GM10847 (cell line): ENCODE results near the gene KRTAP5-10.

Experiments
- POLR2A ChIP-seq: IDR thresholded peaks from 2 replicates; pipeline ENCODE4 v1.6.1; 2011; ENCODE audit not compliant: insufficient read length; ENCODE audit errors: extremely low read depth

KRTAP5-10 gene

GRCh38 chr11:71539017-71539416 lies 26.3 kb upstream of the KRTAP5-10 start:
- no peak for TF ChIP-seq POLR2A

- no peak for TF ChIP-seq POLR2A
Observed at GRCh38 chr11:71542382-71542781, 23.0 kb upstream of the KRTAP5-10 start.

DNA sequence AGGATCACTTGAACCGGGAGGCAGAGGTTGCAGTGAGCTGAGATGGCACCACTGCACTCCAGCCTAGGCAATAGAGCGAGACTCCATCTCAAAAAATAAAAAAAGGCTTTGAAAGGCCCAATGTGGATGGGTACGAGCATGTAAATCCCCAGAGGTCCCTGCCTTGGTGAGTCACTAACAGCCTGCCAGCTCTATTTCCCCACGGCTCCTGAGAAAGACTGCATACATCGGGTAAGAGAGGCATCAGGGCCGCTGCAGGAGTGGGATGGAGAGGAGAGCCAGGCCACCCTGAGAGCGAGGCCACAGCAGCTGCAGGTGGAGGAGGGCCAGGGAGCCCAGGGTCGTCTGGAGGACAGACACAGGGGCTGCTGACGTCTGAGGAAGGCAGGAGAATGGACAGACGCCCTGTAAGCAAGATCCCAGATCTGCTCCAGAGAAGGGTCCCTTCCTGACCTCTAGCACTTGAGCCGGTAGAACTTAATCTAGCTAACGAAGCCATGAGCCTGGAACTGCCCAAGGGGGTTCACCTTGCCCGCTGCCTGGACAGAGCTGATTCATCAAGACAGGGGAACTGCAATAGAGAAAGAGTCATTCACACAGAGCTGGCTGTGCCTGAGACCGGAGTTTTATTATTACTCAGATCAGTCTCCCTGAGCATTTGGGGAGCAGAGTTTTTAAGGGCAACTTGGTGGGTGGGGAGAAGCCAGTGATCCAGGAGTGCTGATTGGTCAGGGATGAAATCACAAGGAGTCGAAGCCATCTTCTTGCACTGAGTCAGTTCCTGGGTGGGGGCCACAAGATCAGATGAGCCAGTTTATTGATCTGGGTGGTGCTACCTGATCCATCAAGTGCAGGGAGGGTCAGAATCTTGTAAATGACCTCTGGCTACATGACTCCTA lies 22.2 kb upstream of the KRTAP5-10 start:
- TF ChIP-seq POLR2A = no peak

DNA sequence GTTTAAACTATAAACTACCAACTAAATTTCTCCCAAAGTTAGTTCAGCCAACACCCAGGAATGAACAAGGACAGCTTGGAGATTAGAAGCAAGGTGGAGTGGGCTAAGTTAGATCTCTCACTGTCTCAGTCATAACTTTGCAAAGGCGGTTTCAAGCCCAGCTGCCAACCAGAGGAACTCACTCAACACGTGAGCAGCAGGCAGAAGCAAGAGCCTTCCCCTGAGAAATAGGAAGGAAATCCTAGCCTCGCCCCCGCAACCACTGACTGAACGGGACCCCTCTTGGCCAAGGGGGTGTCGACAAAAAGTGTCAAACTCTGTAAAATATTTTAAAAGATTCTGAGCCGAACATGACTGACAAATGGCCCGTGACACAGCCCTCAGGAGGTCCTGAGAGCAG lies 21.5 kb upstream of the KRTAP5-10 start:
- TF ChIP-seq POLR2A = no peak

GRCh38 chr11:71544525-71545214 lies 20.7 kb upstream of the KRTAP5-10 start:
- no peak for TF ChIP-seq POLR2A

DNA sequence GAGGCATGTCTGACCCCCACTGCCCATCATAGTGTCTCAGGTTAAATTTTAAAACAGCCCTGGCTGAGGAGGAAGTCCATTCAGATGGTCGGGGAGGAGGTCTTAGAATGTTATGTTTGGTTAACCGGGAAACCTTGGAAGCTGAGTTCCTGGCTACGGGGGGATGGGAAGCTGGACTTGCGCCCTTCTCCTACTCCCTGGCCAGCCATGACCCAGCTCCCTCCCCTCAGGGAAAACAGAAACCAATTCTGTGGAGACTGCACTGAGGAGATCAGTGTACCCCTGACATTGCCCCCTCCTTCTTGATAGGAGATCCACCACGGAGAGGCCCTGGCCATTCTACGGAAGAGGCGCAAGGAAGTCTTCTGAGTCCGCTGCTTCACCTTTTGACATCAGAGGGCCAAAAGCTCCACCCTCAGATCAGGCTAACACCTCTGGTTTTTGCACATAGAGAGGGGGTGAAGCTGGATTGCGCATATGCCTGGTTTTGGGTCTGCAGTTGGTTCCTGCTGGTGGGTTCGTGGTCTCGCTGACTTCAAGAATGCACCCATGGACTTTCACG lies 19.9 kb upstream of the KRTAP5-10 start:
- TF ChIP-seq POLR2A = no peak

- TF ChIP-seq POLR2A = no peak
Observed at GRCh38 chr11:71548120-71548519, 17.2 kb upstream of the KRTAP5-10 start, which contains the start of gene KRTAP5-9. Gene KRTAP5-9, plus strand, starts transcription at chr11:71548420. Its CDS starts 238 bp downstream, at chr11:71548658.

GRCh38 chr11:71548716-71549151 lies 16.6 kb upstream of the KRTAP5-10 start:
- TF ChIP-seq POLR2A = no peak

DNA sequence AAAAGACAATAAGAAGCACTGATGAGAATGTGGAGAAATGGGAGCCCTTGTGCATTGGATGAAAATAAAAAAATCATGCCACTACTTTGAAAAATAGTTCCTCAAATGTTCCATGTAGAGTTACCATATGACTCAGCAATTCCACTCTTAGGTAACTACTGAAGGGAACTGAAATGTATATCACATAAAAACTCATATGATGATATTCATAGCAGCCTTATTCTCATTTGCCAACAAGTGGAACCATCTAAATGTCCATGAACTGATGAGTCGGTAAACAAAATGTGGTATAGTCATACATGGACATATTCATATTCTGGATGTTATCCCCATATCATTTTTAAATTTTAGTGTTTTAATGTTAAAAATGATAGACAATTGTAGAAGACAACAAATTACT lies 13.7 kb upstream of the KRTAP5-10 start:
- no peak for TF ChIP-seq POLR2A

- no peak for TF ChIP-seq POLR2A
Observed at GRCh38 chr11:71554996-71555395, 10.4 kb upstream of the KRTAP5-10 start.

GRCh38 chr11:71555508-71555907 lies 9.9 kb upstream of the KRTAP5-10 start:
- TF ChIP-seq POLR2A = no peak

DNA sequence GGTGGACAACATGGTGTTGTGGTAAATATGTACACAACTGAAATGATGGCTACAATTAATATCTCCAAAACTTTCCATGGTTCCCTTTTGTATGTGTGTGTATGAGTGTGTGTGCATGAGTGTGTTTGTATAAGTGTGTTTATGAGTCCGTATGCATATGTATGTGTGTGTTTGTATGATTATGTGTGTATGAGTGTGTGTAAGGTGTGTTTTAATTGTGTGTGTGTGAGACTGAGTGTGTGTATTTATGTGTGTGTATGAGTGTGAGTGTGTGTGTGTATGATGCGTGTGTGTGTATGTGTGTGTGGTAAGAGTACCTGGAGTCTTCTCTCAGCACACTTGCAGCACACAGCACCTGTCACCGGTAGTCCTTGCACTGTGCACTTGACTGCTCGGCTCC lies 9.3 kb upstream of the KRTAP5-10 start:
- no peak for TF ChIP-seq POLR2A

- TF ChIP-seq POLR2A = no peak
Observed at GRCh38 chr11:71557257-71557656, 8.1 kb upstream of the KRTAP5-10 start.

DNA sequence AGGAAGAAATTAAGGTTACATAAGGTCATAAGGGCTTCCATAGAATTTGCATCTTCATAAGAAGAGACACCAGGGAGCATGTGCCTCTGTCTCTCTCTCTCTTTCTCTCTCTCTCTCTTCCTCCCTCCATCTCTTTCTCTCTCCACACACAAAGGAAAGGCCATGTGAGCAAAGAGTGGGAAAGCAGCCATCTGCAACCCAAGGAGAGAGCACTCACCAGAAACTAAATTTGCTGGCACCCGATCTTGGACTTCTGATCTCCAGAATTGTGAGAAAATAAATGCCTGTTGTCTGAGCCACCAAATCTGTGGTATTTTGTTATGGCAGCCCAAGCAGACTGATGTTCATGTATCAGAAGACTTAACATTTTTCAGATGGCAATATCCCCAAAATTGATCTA lies 6.4 kb upstream of the KRTAP5-10 start:
- TF ChIP-seq POLR2A = no peak

DNA sequence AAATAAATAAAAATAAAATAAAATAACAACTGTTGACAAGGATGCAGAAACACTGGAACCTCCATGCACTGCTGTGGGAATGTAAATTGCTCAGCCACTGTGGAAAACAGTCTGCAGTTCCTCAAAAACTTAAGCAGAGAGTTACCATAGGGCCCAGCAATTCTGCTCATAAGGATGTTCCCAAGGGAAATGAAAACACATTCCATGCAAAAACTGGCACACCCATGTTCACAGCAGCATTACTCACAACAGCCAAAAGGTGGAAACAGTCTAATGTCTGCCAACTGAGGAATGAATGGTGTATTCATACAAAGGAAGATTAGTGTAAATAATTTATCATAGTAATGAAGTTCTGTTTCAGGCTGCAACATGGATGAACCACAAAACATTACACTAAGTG lies 3.2 kb upstream of the KRTAP5-10 start:
- no peak for TF ChIP-seq POLR2A

- no peak for TF ChIP-seq POLR2A
Observed at GRCh38 chr11:71563406-71563805, 2.0 kb upstream of the KRTAP5-10 start.
